ENCODE measurements around the gene DHX16. TPM values are rescaled to one million over a fixed set of nuclear protein-coding genes. Genes with fewer than 3 reads are reported as not detected.
"Not testable (repeated sequence)": the region's sequence is repeated elsewhere in the genome, so short reads cannot be mapped to it uniquely, and the experiment has no call there.

The DHX16 gene
- total RNA-seq, 1 experiment from 2014 or later = 44.5 TPM

DNA sequence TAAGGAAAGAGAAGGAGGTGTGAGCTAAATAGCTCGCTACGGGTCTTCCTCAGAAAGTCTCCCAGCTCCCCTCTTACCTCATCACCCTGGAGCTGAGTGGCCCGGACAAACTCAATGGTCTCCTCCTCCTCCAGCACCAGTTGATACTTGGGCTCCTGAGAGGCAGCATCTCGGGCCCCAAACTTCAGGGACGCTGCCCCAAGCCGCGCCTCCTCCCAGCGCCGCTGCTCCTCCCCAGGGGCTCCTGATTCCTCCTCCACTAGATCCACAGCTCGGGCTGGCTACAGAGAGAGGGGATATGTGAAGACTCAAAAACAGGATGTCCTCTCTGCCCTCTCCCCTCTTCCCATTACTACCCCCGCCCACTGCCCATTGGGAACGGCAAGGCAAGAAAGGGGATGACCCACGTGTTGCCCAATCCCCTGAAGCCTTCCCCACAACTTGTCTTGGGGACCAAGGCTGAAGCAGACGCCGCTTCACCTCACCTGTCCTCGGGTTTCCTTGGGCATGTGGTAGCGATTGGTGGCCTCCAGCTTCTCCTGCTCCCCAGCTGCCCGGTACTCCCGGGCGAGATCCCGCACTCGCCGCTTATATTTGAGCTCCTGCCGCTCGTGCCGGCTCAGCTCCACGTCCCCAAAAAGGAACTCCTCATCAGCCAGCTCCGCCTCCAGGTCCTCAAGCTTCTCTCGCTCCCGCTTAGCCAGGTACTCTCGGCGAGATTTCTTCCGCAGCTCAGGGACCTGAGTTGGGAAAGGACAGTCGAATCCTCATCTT is 7.6 kb downstream of the DHX16 start:
- H3K36me3 ChIP-seq (ENCODE audit: control insufficient read depth, insufficient read depth, low read length) = peaks cover 14% of the 10 kb centered on the region
- CTCF ChIA-PET = no interaction called here

DNA sequence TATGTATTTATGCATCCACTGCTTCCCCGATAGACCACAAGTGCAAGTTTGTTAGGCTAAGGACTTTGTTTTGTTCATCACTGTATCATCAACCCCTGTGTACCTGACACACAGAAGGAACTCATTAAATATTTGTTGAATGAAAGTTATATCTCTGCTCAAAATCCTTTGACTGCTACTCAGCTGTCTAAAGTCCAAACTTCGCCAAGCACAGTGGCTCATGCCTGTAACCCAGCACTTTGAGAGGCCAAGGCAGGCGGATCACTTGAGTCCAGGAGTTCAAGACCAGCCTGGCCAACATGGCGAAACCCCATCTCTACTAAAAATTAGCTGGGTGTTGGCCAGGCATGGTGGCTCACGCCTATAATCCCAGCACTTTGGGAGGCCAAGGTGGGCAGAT is 14.9 kb downstream of the DHX16 start:
- not testable (repeated sequence) for ATAC-seq

More for the DNA sequence above, 7.6 kb downstream of the DHX16 start:
- no peak for DNase-seq (ENCODE audit: low read depth, low spot score)
- in situ Hi-C loops (cut with HindIII; ENCODE audit: low pct_unique_long_range_greater_than_20kb, low sequenced_read_pairs) = no loop called here
- no peak overlapping the region for H3K27ac ChIP-seq (ENCODE audit: low read length)
- intact Hi-C loops (cut with micrococcal nuclease; ENCODE audit: unreplicated experiment) = no loop called here
- H3K4me3 ChIP-seq (ENCODE audit: low read depth in 2 of 2, low read length in 2 of 2) = no peak overlapping the region
- H3K9me3 ChIP-seq (ENCODE audit: control insufficient read depth, insufficient read depth, low read depth, low read length) = no peaks in the 10 kb centered on the region
- no peak for TF ChIP-seq SIN3A (IDR thresholded peaks at IDR 0.05; ENCODE audit: borderline replicate concordance, insufficient read depth, low read depth, low read length)
- TF ChIP-seq, protein P1, sequence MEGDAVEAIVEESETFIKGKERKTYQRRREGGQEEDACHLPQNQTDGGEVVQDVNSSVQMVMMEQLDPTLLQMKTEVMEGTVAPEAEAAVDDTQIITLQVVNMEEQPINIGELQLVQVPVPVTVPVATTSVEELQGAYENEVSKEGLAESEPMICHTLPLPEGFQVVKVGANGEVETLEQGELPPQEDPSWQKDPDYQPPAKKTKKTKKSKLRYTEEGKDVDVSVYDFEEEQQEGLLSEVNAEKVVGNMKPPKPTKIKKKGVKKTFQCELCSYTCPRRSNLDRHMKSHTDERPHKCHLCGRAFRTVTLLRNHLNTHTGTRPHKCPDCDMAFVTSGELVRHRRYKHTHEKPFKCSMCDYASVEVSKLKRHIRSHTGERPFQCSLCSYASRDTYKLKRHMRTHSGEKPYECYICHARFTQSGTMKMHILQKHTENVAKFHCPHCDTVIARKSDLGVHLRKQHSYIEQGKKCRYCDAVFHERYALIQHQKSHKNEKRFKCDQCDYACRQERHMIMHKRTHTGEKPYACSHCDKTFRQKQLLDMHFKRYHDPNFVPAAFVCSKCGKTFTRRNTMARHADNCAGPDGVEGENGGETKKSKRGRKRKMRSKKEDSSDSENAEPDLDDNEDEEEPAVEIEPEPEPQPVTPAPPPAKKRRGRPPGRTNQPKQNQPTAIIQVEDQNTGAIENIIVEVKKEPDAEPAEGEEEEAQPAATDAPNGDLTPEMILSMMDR (IDR thresholded peaks at IDR 0.05) = no peak
- TF ChIP-seq POLR2AphosphoS5 (IDR thresholded peaks at IDR 0.05; ENCODE audit: low read depth, low read length) = no peak
- TF ChIP-seq, protein P2, sequence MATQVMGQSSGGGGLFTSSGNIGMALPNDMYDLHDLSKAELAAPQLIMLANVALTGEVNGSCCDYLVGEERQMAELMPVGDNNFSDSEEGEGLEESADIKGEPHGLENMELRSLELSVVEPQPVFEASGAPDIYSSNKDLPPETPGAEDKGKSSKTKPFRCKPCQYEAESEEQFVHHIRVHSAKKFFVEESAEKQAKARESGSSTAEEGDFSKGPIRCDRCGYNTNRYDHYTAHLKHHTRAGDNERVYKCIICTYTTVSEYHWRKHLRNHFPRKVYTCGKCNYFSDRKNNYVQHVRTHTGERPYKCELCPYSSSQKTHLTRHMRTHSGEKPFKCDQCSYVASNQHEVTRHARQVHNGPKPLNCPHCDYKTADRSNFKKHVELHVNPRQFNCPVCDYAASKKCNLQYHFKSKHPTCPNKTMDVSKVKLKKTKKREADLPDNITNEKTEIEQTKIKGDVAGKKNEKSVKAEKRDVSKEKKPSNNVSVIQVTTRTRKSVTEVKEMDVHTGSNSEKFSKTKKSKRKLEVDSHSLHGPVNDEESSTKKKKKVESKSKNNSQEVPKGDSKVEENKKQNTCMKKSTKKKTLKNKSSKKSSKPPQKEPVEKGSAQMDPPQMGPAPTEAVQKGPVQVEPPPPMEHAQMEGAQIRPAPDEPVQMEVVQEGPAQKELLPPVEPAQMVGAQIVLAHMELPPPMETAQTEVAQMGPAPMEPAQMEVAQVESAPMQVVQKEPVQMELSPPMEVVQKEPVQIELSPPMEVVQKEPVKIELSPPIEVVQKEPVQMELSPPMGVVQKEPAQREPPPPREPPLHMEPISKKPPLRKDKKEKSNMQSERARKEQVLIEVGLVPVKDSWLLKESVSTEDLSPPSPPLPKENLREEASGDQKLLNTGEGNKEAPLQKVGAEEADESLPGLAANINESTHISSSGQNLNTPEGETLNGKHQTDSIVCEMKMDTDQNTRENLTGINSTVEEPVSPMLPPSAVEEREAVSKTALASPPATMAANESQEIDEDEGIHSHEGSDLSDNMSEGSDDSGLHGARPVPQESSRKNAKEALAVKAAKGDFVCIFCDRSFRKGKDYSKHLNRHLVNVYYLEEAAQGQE (IDR thresholded peaks at IDR 0.05; ENCODE audit: insufficient read depth in 1 of 2, low read depth in 2 of 2, low read length in 1 of 2) = no peak
- TF ChIP-seq TCF7L2 (IDR thresholded peaks at IDR 0.05; ENCODE audit: low read depth, low read length) = no peak
- no peaks in the 10 kb centered on the region for H3K4me1 ChIP-seq (ENCODE audit: control insufficient read depth, insufficient read depth, low read length)
- ATAC-seq = no peak
- POLR2A ChIA-PET = no interaction called here
- no peaks in the 10 kb centered on the region for H3K27me3 ChIP-seq (ENCODE audit: control insufficient read depth, insufficient read depth, low read length)
- no TSS peak for BruUV-seq (replicated peaks)

DNA sequence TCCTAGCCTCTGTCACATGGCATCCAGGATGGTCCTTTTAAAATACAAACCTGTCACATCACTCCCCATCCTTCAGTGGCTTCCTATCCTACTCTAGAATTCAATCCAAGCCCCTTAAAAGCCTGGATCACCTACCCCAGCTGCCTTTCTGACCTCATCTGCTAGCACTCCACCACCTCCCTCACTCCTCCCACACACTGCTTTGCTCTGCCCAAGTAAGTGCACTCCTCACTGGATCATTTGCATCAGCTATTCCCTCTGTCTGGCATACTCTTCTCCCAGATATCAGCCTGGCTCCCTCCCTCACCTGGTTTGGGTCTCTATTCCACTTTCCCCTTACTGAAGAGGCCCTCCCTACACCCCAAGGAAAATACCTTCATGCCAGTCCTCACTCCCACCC is 15.4 kb downstream of the DHX16 start:
- ATAC-seq (no peak), DNase-seq (ENCODE audit: low read depth, low spot score) (no peak)
- in situ Hi-C loops (cut with HindIII; ENCODE audit: low pct_unique_long_range_greater_than_20kb, low sequenced_read_pairs) = no loop called here
- H3K9me3 ChIP-seq (ENCODE audit: control insufficient read depth, insufficient read depth, low read depth, low read length) = no peaks in the 10 kb centered on the region
- H3K27ac ChIP-seq (ENCODE audit: low read length) = no peak overlapping the region
- CTCF ChIA-PET = no interaction called here
- H3K4me1 ChIP-seq (ENCODE audit: control insufficient read depth, insufficient read depth, low read length) = no peaks in the 10 kb centered on the region
- no peak overlapping the region for H3K4me3 ChIP-seq (ENCODE audit: low read depth in 2 of 2, low read length in 2 of 2)
- H3K36me3 ChIP-seq (ENCODE audit: control insufficient read depth, insufficient read depth, low read length) = peaks cover 1% of the 10 kb centered on the region; the same call in 1 of the 2 replicates
- no peak for TF ChIP-seq SIN3A (IDR thresholded peaks at IDR 0.05; ENCODE audit: borderline replicate concordance, insufficient read depth, low read depth, low read length)
- TF ChIP-seq, protein P2 (IDR thresholded peaks at IDR 0.05; ENCODE audit: insufficient read depth in 1 of 2, low read depth in 2 of 2, low read length in 1 of 2) = no peak
- TF ChIP-seq, protein P1 (IDR thresholded peaks at IDR 0.05) = no peak
- no peak for TF ChIP-seq TCF7L2 (IDR thresholded peaks at IDR 0.05; ENCODE audit: low read depth, low read length)
- POLR2A ChIA-PET = no interaction called here
- no TSS peak for BruUV-seq (replicated peaks)
- intact Hi-C loops (cut with micrococcal nuclease; ENCODE audit: unreplicated experiment) = no loop called here
- no peaks in the 10 kb centered on the region for H3K27me3 ChIP-seq (ENCODE audit: control insufficient read depth, insufficient read depth, low read length)

More for the DNA sequence above, 14.9 kb downstream of the DHX16 start:
- intact Hi-C loops (cut with micrococcal nuclease; ENCODE audit: unreplicated experiment); H3K9me3 ChIP-seq (ENCODE audit: control insufficient read depth, insufficient read depth, low read depth, low read length); H3K27ac ChIP-seq (ENCODE audit: low read length); BruUV-seq (replicated peaks); in situ Hi-C loops (cut with HindIII; ENCODE audit: low pct_unique_long_range_greater_than_20kb, low sequenced_read_pairs); H3K4me3 ChIP-seq (ENCODE audit: low read depth in 2 of 2, low read length in 2 of 2); H3K36me3 ChIP-seq (ENCODE audit: control insufficient read depth, insufficient read depth, low read length); H3K27me3 ChIP-seq (ENCODE audit: control insufficient read depth, insufficient read depth, low read length); DNase-seq (ENCODE audit: low read depth, low spot score); H3K4me1 ChIP-seq (ENCODE audit: control insufficient read depth, insufficient read depth, low read length); CTCF ChIA-PET: not testable (repeated sequence)
- POLR2A ChIA-PET = interaction anchor here (0.6 kb wide), 1 partner anchor 389 kb away, joined by 3 read pairs; no protein-coding TSS in a partner anchor
